GM12872 (cell line): Measurements from ENCODE around the gene ATG4C.

ENCODE experiments used
- TF ChIP-seq, protein P1 (sequence below): IDR thresholded peaks from 3 replicates; pipeline ENCODE4 v1.5.1; 2011; ENCODE audit warnings: low read depth, mild to moderate bottlenecking, low read length, moderate library complexity; ENCODE audit not compliant: insufficient read depth

Gene ATG4C

DNA sequence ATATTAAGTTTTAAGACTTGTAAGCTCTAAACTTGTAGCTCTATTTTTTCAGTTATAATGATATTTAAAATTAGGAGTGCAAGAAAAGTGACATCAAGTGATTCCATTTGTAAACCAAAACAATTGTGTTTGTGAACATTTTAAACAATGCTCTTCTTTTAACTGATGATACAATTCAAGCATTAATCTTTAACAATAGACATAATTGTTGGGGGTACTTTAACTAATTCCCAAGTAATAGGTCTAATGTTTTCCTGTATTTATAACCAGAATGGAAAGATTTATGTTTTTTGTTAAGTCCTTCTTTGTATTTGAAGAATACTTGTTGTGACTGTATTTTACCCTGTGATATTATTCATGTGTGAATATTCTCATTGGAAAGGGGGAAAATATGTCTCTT is 6.8 kb downstream of the ATG4C start:
- TF ChIP-seq, protein P1, sequence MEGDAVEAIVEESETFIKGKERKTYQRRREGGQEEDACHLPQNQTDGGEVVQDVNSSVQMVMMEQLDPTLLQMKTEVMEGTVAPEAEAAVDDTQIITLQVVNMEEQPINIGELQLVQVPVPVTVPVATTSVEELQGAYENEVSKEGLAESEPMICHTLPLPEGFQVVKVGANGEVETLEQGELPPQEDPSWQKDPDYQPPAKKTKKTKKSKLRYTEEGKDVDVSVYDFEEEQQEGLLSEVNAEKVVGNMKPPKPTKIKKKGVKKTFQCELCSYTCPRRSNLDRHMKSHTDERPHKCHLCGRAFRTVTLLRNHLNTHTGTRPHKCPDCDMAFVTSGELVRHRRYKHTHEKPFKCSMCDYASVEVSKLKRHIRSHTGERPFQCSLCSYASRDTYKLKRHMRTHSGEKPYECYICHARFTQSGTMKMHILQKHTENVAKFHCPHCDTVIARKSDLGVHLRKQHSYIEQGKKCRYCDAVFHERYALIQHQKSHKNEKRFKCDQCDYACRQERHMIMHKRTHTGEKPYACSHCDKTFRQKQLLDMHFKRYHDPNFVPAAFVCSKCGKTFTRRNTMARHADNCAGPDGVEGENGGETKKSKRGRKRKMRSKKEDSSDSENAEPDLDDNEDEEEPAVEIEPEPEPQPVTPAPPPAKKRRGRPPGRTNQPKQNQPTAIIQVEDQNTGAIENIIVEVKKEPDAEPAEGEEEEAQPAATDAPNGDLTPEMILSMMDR = no peak

DNA sequence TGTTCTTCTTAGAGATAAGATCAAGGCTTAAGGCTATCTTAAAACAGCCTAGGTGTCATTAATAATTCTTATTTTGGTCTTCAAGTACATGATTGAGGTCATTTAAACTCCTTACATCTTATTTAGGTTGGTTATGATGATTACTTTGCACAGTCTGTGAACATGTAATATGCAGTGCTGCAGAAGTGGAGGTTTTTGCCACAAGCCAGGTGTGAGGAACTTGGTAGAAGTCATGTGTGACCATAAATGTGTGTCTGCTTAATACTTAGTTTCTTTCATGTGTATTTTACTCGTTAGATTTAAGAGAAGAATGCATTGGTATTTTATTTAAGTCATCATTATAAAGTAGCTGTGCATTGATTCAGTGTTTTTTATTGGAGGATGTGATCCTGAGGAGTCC is 10.1 kb downstream of the ATG4C start:
- TF ChIP-seq, protein P1 = no peak

DNA sequence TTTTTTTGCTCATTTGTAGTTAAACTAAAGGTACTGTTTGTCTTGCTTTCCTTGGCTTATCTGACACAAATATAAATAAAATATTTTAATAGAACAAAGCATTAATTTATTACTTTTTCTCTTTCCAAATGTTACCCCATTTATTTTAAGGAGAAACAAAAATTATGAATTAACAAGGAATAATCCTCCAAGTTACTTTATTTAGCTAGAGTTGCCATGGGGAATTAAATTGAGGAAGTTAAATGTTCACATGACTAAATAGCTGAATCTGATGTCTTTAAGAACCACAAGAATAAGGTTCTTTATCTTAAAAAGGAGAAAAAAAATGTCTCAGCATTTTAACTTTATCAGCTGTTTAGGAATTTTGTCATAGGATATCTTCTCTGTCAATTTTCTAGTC is 12.3 kb downstream of the ATG4C start:
- TF ChIP-seq, protein P1 = no peak

DNA sequence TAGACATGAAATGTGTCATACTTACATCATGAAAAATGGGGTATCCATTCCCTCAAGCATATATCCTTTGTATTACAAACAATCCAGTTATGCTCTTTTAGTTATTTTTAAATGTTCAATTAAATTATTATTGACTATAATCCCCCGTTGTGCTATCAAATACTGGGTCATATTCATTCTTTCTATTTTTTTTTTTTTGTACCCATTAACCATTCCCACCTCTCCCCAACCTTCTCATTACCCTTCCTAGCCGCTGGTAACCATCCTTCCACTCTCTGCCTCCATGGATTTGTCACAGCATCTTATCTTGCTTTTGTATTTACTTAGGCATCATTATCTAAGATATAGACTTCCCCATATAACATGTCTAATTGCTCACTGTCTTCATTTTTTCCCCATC is 15.8 kb downstream of the ATG4C start:
- TF ChIP-seq, protein P1 = no peak

DNA sequence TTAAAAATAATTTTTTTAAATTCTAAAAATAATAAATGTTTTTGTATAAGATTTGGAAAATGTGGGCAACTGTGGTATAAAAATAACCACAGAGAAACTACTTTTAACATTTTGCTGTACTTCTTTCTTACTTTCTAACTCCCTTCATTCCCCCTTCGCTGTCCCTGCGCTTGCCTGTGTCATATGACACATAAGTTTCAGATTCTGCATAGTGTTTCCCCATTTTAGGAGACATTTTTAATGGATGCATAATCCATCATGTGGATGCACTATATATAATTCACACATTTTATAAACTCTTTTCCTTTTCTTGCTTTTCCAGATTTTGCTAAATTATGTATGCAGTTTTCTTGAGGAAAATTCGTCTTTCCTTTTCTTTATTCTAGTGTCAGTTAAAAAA is 16.3 kb downstream of the ATG4C start:
- TF ChIP-seq, protein P1 = no peak

DNA sequence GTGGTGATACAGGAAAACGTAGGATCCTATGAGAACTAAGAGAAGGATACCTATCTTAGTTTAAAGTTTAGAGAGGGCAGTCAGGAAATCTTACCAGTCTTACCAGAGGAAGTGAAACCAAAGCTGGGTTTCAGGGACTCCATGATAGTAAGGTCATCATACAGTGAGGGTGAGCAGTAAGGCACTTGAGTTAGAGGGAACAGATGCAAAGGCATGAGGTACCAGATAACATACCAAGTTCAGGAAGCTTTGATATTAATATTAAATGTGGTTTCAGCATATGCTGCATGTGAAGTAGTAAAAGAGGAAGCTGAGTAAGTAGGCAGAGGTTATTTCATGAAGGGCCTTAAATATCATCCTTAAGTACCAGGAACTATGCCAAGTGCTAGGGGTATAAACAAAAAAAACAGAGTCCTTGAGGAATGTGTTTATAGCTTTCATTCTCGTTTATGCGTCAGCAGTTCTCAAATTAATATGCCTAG is 16.9 kb downstream of the ATG4C start:
- TF ChIP-seq, protein P1 = no peak

DNA sequence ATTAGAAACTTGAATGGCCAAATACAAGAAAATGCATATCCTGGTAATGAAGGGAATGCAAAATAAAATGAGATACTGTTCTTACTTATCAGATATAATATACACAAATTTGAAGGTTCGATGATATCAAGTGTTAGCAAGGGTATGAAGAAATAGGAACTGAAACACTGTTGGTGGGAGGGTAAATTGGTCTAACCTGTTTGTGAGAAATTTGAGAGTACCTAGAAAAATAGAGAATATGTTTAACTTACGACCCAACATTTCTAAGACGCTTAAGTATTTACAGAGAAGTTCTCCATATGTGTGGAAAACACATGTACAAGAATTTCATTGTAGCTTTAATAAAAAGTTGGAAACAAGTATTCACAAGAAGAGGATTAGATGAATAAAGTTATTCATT is 25.9 kb downstream of the ATG4C start:
- TF ChIP-seq, protein P1 = no peak
